Mesodermal cell (in vitro differentiated cells): ENCODE data around the gene TTLL4.

Experiments used
- H3K27ac ChIP-seq: 2 replicates; pipeline ENCODE4 v1.7.0; 2013; ENCODE audit warnings: mild to moderate bottlenecking, low read depth, low read length, moderate library complexity; ENCODE audit not compliant: severe bottlenecking
- H3K36me3 ChIP-seq: 2 replicates; pipeline ENCODE4 v1.7.1; 2013; ENCODE audit warnings: mild to moderate bottlenecking, low read length, moderate library complexity; ENCODE audit not compliant: control insufficient read depth, insufficient read depth
- H3K4me1 ChIP-seq: one replicate; pipeline ENCODE4 v1.7.1; 2013; ENCODE audit warnings: mild to moderate bottlenecking, low read length; ENCODE audit not compliant: insufficient read depth, control insufficient read depth, poor library complexity, severe bottlenecking
- H3K4me3 ChIP-seq: 2 replicates; pipeline ENCODE4 v1.7.0; 2013; ENCODE audit warnings: low read length, control low read depth, mild to moderate bottlenecking; ENCODE audit not compliant: insufficient read depth, poor library complexity, severe bottlenecking; ENCODE audit errors: extremely low read depth
- H3K9me3 ChIP-seq: 2 replicates; pipeline ENCODE4 v1.7.1; 2013; ENCODE audit warnings: mild to moderate bottlenecking, low read length, moderate library complexity; ENCODE audit not compliant: control insufficient read depth
- WGBS, 2 experiments: methylation state at CpG; one replicate each; pipeline ENCODE4 v1.1.5; 2013; ENCODE audit warnings: missing lambda C conversion rate in 2 of 2; ENCODE audit not compliant: insufficient coverage in 2 of 2; 5-methylcytosine and 5-hydroxymethylcytosine counted together

TTLL4 gene

DNA sequence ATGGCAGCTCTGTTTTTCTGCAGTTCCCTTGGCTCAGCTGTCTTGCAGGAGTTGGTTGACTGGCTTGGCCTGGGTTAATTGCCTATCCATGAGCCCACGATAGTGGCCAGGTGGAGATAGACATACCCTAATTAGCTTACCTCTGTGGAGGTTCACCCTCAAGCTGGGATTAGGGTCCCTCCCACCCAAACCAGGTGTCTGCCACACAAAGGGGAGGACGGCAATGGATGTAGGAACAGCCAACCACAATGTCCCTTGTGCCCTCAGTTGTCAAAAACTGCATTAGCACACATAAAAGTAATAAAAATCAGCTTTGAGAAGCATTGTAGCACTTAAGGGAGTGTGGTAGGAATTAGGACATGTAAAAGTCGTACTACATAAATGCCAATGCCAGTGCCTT is 75.5 kb downstream of the TTLL4 start:
- H3K4me3 ChIP-seq: no peak overlapping the region
- 83 to 100% methylated on average over 1 of the region's 3 CpGs for WGBS, 2 experiments

DNA sequence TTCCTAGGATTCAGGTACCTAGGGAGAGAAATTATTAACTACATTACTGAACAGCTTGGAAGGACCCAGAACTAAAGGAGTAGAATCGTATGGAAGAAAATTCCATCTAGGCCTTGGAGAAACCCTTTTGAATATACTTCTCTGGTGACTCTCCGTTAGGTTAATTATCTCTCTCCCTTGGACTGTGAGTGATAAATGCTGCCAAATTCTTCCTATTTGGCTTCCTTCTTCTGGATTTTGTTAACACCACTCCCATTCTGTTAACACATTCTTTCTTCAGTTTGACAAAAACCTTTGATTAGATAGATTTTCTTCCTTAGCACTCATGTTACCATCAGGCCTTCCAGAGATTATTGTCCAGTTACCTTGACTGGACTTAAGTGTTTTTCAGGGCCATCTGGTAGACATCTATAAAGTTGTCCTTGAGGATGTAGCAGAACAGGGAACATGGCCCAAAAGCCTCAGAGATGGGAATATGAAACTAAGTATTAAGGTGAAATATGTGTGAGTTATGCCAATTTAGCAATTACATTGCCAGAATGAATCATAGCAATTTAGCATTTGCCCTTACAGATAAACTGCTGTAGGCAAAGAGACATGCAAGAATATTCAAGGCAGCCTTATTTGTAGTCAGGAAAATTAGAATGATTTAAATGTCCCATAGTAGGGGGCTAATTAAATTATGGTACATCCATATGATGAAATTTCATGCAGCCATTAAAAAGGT is 78.1 kb downstream of the TTLL4 start:
- WGBS, 2 experiments: 80% methylated on average over 2 of the region's 2 CpGs; no CpG with 5 or more reads in 1 of the 2 experiments
- no peak overlapping the region for H3K4me3 ChIP-seq
- H3K36me3 ChIP-seq: peaks cover 4% of the 10 kb centered on the region
- no peak overlapping the region for H3K27ac ChIP-seq
- no peaks in the 10 kb centered on the region for H3K4me1 ChIP-seq
- no peaks in the 10 kb centered on the region for H3K9me3 ChIP-seq

More for the DNA sequence above, 75.5 kb downstream of the TTLL4 start:
- Histone ChIP-seq H3K9me3 (no peaks in the 10 kb centered on the region), H3K27ac (no peak overlapping the region), H3K4me1 (no peaks in the 10 kb centered on the region), H3K36me3 (peaks cover 4% of the 10 kb centered on the region)

DNA sequence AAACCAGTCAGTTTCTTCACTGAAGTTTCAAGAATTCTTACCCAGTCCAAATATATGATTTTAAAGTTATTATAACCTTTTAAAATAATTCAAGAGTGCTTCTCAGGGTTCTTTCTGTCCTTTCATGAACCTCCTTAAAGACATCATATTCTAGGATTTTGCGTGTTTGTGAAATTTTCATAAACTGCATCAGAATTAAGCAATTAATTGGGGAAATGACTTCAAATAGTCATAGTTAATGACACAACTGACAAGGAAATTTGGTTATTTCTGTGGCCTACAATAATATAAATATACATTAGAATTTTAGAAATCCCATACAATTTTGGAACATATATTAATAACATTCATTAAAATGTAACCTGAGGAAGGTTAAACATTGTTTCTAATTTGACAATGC is 81.8 kb downstream of the TTLL4 start:
- no peak overlapping the region for H3K27ac ChIP-seq
- H3K9me3 ChIP-seq: no peaks in the 10 kb centered on the region
- no peak overlapping the region for H3K4me3 ChIP-seq
- H3K4me1 ChIP-seq: no peaks in the 10 kb centered on the region
- no CpG with 5 or more reads among the region's 1 CpG for WGBS, 2 experiments
- H3K36me3 ChIP-seq: peaks cover 4% of the 10 kb centered on the region

DNA sequence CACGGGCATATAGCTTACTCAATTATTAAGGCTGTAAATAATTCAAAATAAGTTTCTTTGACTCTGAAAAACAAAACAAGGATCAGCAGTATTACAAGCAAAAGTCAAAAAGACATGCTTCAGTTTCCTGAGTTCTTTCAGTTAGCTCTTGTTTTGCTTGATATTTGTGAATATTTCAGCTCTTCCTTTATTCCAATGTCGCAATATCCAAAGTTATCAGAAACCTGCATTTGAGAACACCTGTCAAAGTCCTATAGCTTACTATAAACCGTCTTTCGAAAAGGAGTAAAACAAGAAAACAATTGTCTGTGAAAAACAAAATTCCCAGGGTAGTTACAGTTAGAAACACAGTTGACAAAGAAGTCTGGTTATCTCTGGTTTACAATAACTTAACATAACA is 86.1 kb downstream of the TTLL4 start:
- no peak overlapping the region for H3K27ac ChIP-seq
- peaks cover 14% of the 10 kb centered on the region for H3K4me1 ChIP-seq
- H3K9me3 ChIP-seq: no peaks in the 10 kb centered on the region
- H3K4me3 ChIP-seq: no peak overlapping the region
- 100% methylated on average over 1 of the region's 4 CpGs; no CpG with 5 or more reads in 1 of the 2 experiments for WGBS, 2 experiments
- no peaks in the 10 kb centered on the region for H3K36me3 ChIP-seq

- peak overlapping the region; percentile 60 for H3K27ac ChIP-seq
- no peaks in the 10 kb centered on the region for H3K36me3 ChIP-seq
- no peaks in the 10 kb centered on the region for H3K9me3 ChIP-seq
- no peak overlapping the region for H3K4me3 ChIP-seq
- H3K4me1 ChIP-seq: peaks cover 19% of the 10 kb centered on the region
- WGBS, 2 experiments: 20 to 28% methylated on average over 7 to 8 of the region's 12 CpGs
These were observed 88.3 kb downstream of the TTLL4 start for GRCh38 chr2:218798767-218799504.

GRCh38 chr2:218799990-218800389 is 89.4 kb downstream of the TTLL4 start:
- Histone ChIP-seq H3K27ac (peak overlapping the region; percentile 60), H3K36me3 (no peaks in the 10 kb centered on the region), H3K4me3 (no peak overlapping the region), H3K9me3 (peaks cover 8% of the 10 kb centered on the region), H3K4me1 (peaks cover 19% of the 10 kb centered on the region)
- 66 to 78% methylated on average over 3 to 6 of the region's 6 CpGs for WGBS, 2 experiments

GRCh38 chr2:218802386-218802994 is 91.9 kb downstream of the TTLL4 start:
- Histone ChIP-seq H3K27ac (no peak overlapping the region), H3K4me3 (no peak overlapping the region), H3K9me3 (peaks cover 8% of the 10 kb centered on the region), H3K36me3 (no peaks in the 10 kb centered on the region), H3K4me1 (peaks cover 23% of the 10 kb centered on the region)
- no CpG with 5 or more reads among the region's 4 CpGs for WGBS, 2 experiments

- no CpG with 5 or more reads among the region's 1 CpG for WGBS, 2 experiments
- no peak overlapping the region for H3K4me3 ChIP-seq
- H3K4me1 ChIP-seq: peaks cover 15% of the 10 kb centered on the region
- no peaks in the 10 kb centered on the region for H3K36me3 ChIP-seq
- no peak overlapping the region for H3K27ac ChIP-seq
- peaks cover 8% of the 10 kb centered on the region for H3K9me3 ChIP-seq
These were observed 94.2 kb downstream of the TTLL4 start for GRCh38 chr2:218804817-218805216.
